ENCODE data around the gene TMEM54.

TMEM54 gene

DNA sequence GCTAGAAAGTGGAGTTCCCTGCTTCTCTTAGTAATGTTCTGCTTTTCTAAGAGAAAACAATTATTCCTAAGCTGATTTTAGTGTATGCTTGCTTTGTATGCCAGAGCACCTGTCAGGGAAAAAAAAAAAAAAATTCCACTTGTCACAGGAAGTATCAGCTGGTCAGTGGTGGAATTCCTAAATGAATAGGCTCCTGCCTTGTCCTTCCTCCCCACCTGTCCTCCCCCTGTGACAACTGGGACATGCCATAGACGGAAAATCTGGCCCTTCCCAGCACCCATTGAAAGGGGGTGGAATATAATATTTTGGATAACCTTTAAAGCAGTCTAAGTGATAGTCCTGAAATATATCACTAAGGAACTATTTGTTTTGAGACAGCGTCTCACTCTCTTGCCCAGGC lies 41.3 kb downstream of the TMEM54 start:
- DNase-seq = no peak

GRCh38 chr1:32858791-32859190 lies 42.4 kb downstream of the TMEM54 start:
- no peak for DNase-seq

GRCh38 chr1:32858136-32858535 lies 43.1 kb downstream of the TMEM54 start:
- no peak for DNase-seq

- no peak for DNase-seq
Measured at GRCh38 chr1:32855861-32856617, 45.1 kb downstream of the TMEM54 start.

DNA sequence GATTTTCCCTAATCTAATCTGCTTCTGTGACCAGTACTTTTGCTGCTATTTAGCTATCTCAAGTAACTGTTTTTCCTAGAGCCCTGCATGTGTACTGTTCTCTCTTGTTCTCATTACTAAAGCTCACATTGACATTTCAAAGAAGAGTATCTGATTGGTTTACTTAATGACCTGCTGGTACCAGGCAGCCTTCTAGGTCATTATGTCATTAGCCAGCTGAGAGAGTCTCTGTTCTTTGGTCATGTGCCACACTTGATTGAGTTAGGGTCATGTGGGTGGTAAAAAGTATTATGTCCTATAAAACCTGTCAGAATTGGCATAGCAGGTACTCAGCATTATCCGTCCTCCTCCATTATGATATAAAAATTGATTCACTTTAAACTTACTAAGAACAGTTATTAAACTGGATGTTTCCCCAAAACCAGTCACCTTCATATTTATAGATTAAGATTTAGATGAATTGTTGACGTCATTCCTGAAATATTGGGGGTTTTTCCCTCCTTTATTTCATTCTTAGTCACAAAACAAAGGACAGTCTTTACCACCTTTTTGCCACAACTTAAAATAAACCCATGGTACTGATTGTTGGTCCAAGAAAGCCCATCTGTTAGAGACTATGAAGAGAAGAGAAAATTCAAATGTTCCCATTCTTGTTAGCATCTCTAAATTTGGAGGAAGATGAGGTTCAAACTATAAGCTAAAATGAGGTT lies 52.7 kb downstream of the TMEM54 start:
- DNase-seq = no peak
